Common myeloid progenitor, CD34-positive (primary cell): ENCODE results near the gene ZNF311.

Source experiments
- CTCF ChIA-PET: fragments of 350-600 bp; sonication (Branson Sonifier 250); formaldehyde crosslinking; loops from one replicate; lab custom pipeline; 2021; ENCODE audit warnings: antibody characterized with exemption; lab: Charles Lee
- POLR2A ChIA-PET: fragments of 350-600 bp; sonication (Branson Sonifier 250); formaldehyde crosslinking; loops from one replicate; lab custom pipeline; 2021; ENCODE audit warnings: antibody characterized with exemption; lab: Charles Lee
- DNase-seq, 3 donors: peaks; one replicate each; pipeline versions ENCODE4 v3.0.0 to v3.0.0-alpha.2; 2013
- H3K27ac ChIP-seq, 2 experiments: 1 replicate in 1 of 2; 2 replicates in 1 of 2; pipeline ENCODE4 v1.7.0; 2013; ENCODE audit warnings: inconsistent platforms in 2 of 2, low read length in 2 of 2, mild to moderate bottlenecking in 2 of 2, low read depth in 1 of 2, moderate library complexity in 1 of 2; ENCODE audit not compliant: severe bottlenecking in 2 of 2, insufficient read depth in 1 of 2, poor library complexity in 1 of 2
- H3K27me3 ChIP-seq, 5 experiments: replicated peaks in 2 of 5; 1 replicate in 3 of 5; 2 replicates in 2 of 5; pipeline versions ENCODE4 v1.6.1 to v1.7.0; 2013; ENCODE audit warnings: low read length in 4 of 5, mild to moderate bottlenecking in 2 of 5, moderate library complexity in 2 of 5, inconsistent platforms in 1 of 5; ENCODE audit not compliant: insufficient read depth in 5 of 5, control insufficient read depth in 4 of 5
- H3K36me3 ChIP-seq, 4 experiments: 1 replicate in 2 of 4; 2 replicates in 2 of 4; pipeline versions ENCODE4 v1.6.1 to v1.7.0; 2013; ENCODE audit warnings: low read length in 3 of 4, control low read depth in 1 of 4, mild to moderate bottlenecking in 1 of 4; ENCODE audit not compliant: control insufficient read depth in 4 of 4, insufficient read depth in 4 of 4
- H3K4me1 ChIP-seq, 4 experiments: 1 replicate in 3 of 4; 2 replicates in 1 of 4; pipeline versions ENCODE4 v1.6.1 to v1.7.1; 2013; ENCODE audit warnings: low read length in 3 of 4, mild to moderate bottlenecking in 3 of 4, control low read depth in 1 of 4, inconsistent platforms in 1 of 4, moderate library complexity in 1 of 4; ENCODE audit not compliant: control insufficient read depth in 4 of 4, insufficient read depth in 4 of 4; ENCODE audit errors: control extremely low read depth in 1 of 4
- H3K4me3 ChIP-seq, 7 experiments: 1 replicate in 4 of 7; 2 replicates in 3 of 7; pipeline versions ENCODE4 v1.5.1 to v1.7.0; 2013; ENCODE audit warnings: mild to moderate bottlenecking in 7 of 7, low read length in 6 of 7, moderate library complexity in 6 of 7, inconsistent platforms in 2 of 7, low read depth in 2 of 7, control low read depth in 1 of 7; ENCODE audit not compliant: insufficient read depth in 4 of 7, control insufficient read depth in 1 of 7; ENCODE audit errors: extremely low read depth in 1 of 7
- H3K9me3 ChIP-seq, 5 experiments: 1 replicate in 4 of 5; 2 replicates in 1 of 5; pipeline versions ENCODE4 v1.6.1 to v1.7.1; 2013; ENCODE audit warnings: low read length in 4 of 5, mild to moderate bottlenecking in 2 of 5, inconsistent platforms in 1 of 5, low read depth in 1 of 5, moderate library complexity in 1 of 5; ENCODE audit not compliant: control insufficient read depth in 4 of 5, insufficient read depth in 2 of 5; ENCODE audit errors: control extremely low read depth in 1 of 5
- WGBS: methylation state at CpG from one replicate; pipeline ENCODE4 v1.1.5; 2013; ENCODE audit not compliant: insufficient coverage; 5-methylcytosine and 5-hydroxymethylcytosine counted together

ZNF311 gene

GRCh38 chr6:28947067-28947765, 57.9 kb downstream of the ZNF311 start:
- Histone ChIP-seq H3K4me1 (peaks cover 4 to 25% (median 11%) of the 10 kb centered on the region in 4 experiments), H3K36me3 (no peaks in the 10 kb centered on the region), H3K4me3 (no peak overlapping the region), H3K27ac (no peak overlapping the region), H3K27me3 (peaks cover 0 to 2% (median 0%) of the 10 kb centered on the region in 5 experiments), H3K9me3 (no peaks in the 10 kb centered on the region)
- ChIA-PET POLR2A (no interaction called here), CTCF (interaction anchor here (1.4 kb wide), 1 partner anchor 109 kb away, joined by 4 read pairs; no protein-coding TSS in a partner anchor)
- DNase-seq: no peak
- WGBS: 78% methylated on average over 5 of the region's 6 CpGs

GRCh38 chr6:28945349-28945748, 59.8 kb downstream of the ZNF311 start:
- DNase-seq: no peak
- no peaks in the 10 kb centered on the region for H3K36me3 ChIP-seq
- WGBS: 100% methylated on average over 2 of the region's 3 CpGs
- H3K4me1 ChIP-seq: peaks cover 11 to 41% (median 24%) of the 10 kb centered on the region in 4 experiments
- H3K4me3 ChIP-seq: no peak overlapping the region
- H3K9me3 ChIP-seq: no peaks in the 10 kb centered on the region
- H3K27me3 ChIP-seq: no peaks in the 10 kb centered on the region
- H3K27ac ChIP-seq: peak overlapping the region in 1 of 2 experiments; percentile 29
- ChIA-PET POLR2A (interaction anchor here (0.7 kb wide), 1 partner anchor 21 kb away, joined by 3 read pairs; no protein-coding TSS in a partner anchor), CTCF (interaction anchor here (0.8 to 1.0 kb wide), 2 partner anchors 32 to 96 kb away, joined by 3 read pairs; no protein-coding TSS in a partner anchor)
